Endothelial cell of hepatic sinusoid (primary cell): ENCODE measurements around the gene RHEX.

Experiments
- in situ Hi-C: cut with HindIII; loops from 2 replicates; pipeline ENCODE4 v1.10.0; 2017; ENCODE audit warnings: low sequenced_read_pairs

RHEX gene

DNA sequence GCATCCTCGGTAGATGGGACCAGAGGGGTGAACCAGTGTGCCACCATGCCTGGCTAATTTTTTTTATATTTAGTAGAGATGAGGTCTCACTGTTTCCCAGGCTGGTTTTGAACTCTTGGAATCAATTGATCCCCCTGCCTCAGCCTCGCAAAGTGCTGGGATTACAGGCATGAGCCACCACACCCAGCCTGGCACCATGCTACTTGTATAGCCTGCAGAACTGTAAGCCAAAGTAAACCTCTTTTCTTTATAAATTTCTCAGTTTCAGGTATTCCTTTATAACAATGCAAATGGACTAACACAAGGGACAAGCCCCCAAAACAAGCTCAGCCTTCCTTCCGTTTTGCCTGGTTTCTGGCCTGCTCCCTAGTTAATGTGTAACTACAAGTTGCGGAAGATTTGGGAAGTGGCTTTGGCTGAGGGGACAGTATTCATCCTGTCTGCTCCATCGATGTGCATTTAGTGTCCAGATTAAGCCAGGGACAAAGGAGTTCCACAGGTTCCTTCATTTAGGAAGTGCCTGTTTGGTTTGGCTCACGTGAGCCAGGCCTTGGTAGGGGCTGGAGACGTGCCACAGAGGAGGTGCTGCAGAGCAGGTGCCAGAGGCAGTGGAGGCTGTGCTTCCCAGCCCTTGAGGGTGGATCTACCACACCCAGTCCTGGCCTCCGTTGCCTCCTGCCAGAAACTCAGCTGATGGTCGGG, 59.8 kb downstream of the RHEX start:
- in situ Hi-C loops = loop anchor here (5.0 to 25.0 kb wide), 2 partner anchors 135 to 200 kb away; no protein-coding TSS in a partner anchor

- in situ Hi-C loops = loop anchor here (5.0 to 25.0 kb wide), 2 partner anchors 138 to 203 kb away; no protein-coding TSS in a partner anchor
These were observed 62.0 kb downstream of the RHEX start for GRCh38 chr1:206114692-206115640.

GRCh38 chr1:206115791-206116190, 62.8 kb downstream of the RHEX start:
- in situ Hi-C loops = loop anchor here (25.0 kb wide), 1 partner anchor 203 kb away; no protein-coding TSS in a partner anchor

DNA sequence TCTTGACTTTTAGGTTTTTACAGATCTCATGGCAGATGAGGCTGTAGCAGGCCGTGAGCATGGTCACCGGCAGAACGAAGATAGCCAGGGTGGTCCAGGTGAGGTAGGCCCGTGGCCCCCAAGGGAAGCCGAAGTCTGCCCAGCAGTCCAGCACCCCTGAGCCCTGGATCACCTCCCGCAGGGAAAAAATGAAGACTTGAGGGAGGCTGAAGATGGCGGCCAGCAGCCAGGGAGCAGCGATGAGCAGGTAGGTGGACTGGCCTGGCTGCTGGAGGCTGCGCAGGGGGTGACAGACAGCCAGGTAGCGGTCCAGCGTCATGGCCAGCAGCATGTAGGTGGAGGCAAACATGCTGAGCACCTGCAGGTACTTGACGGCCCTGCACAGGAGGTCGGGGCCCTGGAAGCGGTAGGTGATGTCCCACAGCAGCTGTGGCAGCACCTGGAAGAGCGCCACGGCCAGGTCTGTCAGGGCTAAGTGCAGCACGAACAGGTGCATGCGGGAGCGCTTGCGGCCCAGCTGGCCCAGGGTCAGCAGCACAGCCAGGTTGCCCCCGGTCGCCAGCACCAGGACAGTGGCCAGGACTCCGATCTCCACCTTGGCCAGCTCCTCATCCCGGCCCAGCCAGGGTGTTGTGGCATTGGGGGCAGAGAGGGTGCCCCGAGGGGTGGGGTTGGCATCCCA, 63.4 kb downstream of the RHEX start:
- in situ Hi-C loops = loop anchor here (25.0 kb wide), 1 partner anchor 204 kb away; no protein-coding TSS in a partner anchor

DNA sequence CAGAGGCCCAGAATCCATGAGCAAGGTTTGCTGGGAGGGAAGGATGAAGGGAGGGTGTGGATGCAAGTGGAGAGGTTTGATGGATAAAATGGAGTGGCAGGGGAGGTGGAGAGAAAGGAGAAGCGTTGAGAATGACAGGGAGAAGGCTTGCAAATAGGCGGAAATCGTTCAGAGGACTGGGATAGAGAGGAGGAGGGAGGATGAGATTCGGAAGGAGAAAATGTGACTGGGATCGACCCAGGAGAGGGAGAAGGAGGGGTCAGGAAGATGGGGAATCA, 63.8 kb downstream of the RHEX start:
- in situ Hi-C loops = loop anchor here (25.0 kb wide), 1 partner anchor 205 kb away; no protein-coding TSS in a partner anchor

DNA sequence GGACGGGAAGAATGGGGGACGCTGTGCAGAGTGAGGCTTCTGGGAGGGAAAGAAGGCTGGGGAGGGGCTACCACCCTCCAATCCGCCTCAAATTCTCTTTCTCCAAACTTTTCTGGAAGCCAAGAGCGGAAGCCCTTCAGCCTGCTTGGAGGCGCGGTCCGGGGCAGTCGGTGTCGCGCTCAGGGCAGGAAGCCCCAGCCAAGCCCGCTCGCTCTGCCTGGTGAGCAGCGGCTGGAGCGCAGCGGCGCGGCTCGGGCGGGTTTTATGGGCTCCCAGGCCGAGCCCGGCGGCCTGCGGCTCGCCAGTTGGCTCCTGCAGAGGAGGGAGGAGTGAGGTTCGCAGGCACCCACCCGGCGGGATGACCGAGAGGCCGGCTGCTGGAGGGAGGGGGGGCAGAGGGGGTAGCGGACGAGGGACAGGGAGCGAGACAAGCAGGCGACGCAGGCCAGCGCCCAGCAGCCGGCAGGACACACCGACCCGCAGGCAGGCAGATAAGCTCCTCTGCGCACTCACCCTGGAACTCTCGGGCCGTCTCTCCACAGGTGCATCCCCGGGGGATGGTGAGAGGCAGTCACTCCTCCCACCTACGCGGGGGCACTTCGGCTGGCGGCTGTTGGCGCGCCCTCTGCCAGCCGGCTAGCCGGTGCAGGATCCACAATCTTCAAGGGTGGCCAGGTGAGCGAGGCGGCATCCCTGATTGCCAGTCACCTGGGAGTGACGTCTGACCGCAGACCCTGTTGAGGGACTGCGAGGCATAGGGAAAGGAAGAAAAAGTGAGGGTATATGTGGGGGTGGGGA, 64.4 kb downstream of the RHEX start, which contains the start of gene AVPR1B:
AVPR1B (minus strand) TSS at position 238 of the 798 bp plus-strand sequence. CDS start 498 bp downstream, outside the sequence.
- in situ Hi-C loops = loop anchor here (25.0 kb wide), 1 partner anchor 205 kb away; no protein-coding TSS in a partner anchor

DNA sequence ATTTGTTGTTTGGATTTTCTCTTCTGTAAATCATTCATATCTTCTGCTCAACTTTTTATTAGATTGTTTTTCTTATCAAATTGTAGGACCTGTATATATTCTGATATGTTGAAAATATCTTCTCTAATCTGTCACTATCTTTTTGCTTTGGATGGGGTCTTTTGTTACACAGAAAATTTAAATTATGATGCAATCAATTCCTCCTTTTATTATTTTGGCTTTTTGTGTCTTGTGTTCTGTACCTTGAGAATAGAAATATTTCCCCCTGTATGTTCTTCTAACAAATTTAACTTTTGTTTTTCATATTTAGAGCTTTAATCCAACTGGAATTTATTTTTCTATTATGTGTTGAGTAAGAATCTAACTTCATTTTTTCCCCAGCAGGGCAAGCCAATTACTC, 67.4 kb downstream of the RHEX start:
- in situ Hi-C loops = loop anchor here (25.0 kb wide), 1 partner anchor 208 kb away; no protein-coding TSS in a partner anchor

- in situ Hi-C loops = loop anchor here (25.0 kb wide), 1 partner anchor 209 kb away; no protein-coding TSS in a partner anchor
These were observed 68.3 kb downstream of the RHEX start for GRCh38 chr1:206121269-206121668.

GRCh38 chr1:206122686-206123085, 69.7 kb downstream of the RHEX start:
- in situ Hi-C loops = loop anchor here (25.0 kb wide), 1 partner anchor 210 kb away; no protein-coding TSS in a partner anchor

- in situ Hi-C loops = no loop called here
These were observed 72.4 kb downstream of the RHEX start for GRCh38 chr1:206125346-206125745.

- in situ Hi-C loops = no loop called here
These were observed 74.4 kb downstream of the RHEX start for GRCh38 chr1:206127336-206127735.

- in situ Hi-C loops = no loop called here
These were observed 75.2 kb downstream of the RHEX start for GRCh38 chr1:206128196-206128595.

- in situ Hi-C loops = no loop called here
These were observed 78.1 kb downstream of the RHEX start for GRCh38 chr1:206131037-206131436.

GRCh38 chr1:206133751-206134415, 80.9 kb downstream of the RHEX start:
- in situ Hi-C loops = no loop called here

DNA sequence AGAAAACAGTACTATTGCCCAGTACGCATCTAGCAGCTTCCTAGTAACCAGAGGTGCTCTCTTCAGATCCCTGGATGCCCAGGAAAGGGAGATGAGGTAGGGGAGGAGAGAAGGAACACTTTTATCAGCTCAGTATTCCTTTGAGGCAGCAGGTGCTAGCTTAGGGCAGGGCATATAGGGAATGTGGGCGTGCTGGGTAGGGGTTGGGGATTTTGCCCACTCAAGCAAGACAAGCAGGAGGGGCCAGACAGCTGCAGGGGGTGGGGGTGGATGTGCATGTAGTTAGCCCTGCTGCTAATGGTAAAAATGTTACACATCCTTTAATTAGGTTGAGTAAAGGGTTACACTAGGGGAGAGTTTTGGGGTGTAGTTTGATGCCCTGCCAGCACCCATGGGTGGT, 82.3 kb downstream of the RHEX start:
- in situ Hi-C loops = no loop called here

GRCh38 chr1:206136241-206136640, 83.3 kb downstream of the RHEX start:
- in situ Hi-C loops = no loop called here

GRCh38 chr1:206142011-206142410, 89.0 kb downstream of the RHEX start:
- in situ Hi-C loops = no loop called here

DNA sequence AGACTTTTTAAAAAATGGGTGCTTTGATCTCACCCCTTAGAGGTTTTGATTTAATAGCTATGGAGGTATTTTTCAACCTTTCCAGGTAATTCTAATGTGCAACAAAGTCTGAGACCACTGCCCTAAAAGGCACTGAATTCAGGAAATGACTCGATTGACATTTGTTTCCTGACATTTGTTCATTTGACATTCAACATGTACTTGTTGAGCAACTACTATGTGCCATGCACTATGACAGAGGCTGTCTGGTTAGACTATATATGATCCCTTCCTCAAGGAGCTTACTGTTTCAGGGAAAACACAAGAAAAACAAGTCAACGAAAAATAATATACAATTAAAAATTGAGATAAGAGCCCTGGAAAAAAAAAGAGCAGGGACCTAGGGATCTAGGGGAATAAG, 89.8 kb downstream of the RHEX start:
- in situ Hi-C loops = no loop called here

GRCh38 chr1:206143537-206144172, 90.7 kb downstream of the RHEX start:
- in situ Hi-C loops = no loop called here
